Right ventricle myocardium inferior (tissue), 1 donor: ENCODE results near the gene GDPD5. TPM values are rescaled to one million over a fixed set of nuclear protein-coding genes. Genes with fewer than 3 reads are reported as not detected.

Experiments
- ATAC-seq: fragments of 200-7000 bp; cut with Tn5 transposase; one replicate; pipeline ENCODE4 v1.9.1; 2020; ENCODE audit warnings: mild to moderate bottlenecking, moderate library complexity
- DNase-seq: peaks from one replicate; pipeline ENCODE4 v3.0.0; 2021; ENCODE audit errors: missing footprints
- intact Hi-C: fragments of 100-400 bp; cut with DNase I; formaldehyde crosslinking; loops from one replicate; pipeline ENCODE4 v1.11.0; 2022
- total RNA-seq: library from RNA; stranded (reverse); fragmentation: NEBNext Ultra II Directional; extraction: Animal tissue kit (Norgen Biotek cat#: 25700); gene quantifications from one replicate; pipeline ENCODE4 v1.2.1, GENCODE V29; 2021
- donor health status: DM: no; HTN: yes; CAD: no; lungs with severe emphysema.

Gene GDPD5
- total RNA-seq, 1 donor from 2014 or later, result 7.7 TPM

GRCh38 chr11:75441804-75442132, 84.0 kb downstream of the GDPD5 start:
- DNase-seq (peak; percentile 56), ATAC-seq (peak; percentile 69)
- intact Hi-C loops, result no loop called here

- intact Hi-C loops, result no loop called here
- ATAC-seq, result no peak
- peak; percentile 60 for DNase-seq
Measured at GRCh38 chr11:75440960-75441803, 84.6 kb downstream of the GDPD5 start.

GRCh38 chr11:75439495-75440120, 86.1 kb downstream of the GDPD5 start:
- intact Hi-C loops, result no loop called here
- no peak for ATAC-seq
- DNase-seq, result no peak

- ATAC-seq, result no peak
- intact Hi-C loops, result no loop called here
- DNase-seq, result no peak
Measured at GRCh38 chr11:75439026-75439425, 86.7 kb downstream of the GDPD5 start.

GRCh38 chr11:75437966-75438659, 87.6 kb downstream of the GDPD5 start:
- intact Hi-C loops, result no loop called here
- peak; percentile 23 for DNase-seq
- no peak for ATAC-seq

GRCh38 chr11:75436806-75437205, 88.9 kb downstream of the GDPD5 start:
- intact Hi-C loops, result no loop called here
- DNase-seq (no peak), ATAC-seq (no peak)

- DNase-seq (no peak), ATAC-seq (no peak)
Measured at GRCh38 chr11:75435571-75435925, 90.2 kb downstream of the GDPD5 start.

GRCh38 chr11:75434886-75435570, 90.7 kb downstream of the GDPD5 start:
- DNase-seq, result no peak
- no peak for ATAC-seq

More at GRCh38 chr11:75435571-75435925, 90.2 kb downstream of the GDPD5 start:
- intact Hi-C loops, result no loop called here

GRCh38 chr11:75434051-75434450, 91.7 kb downstream of the GDPD5 start:
- DNase-seq (no peak), ATAC-seq (no peak)
- intact Hi-C loops, result no loop called here

More at GRCh38 chr11:75434886-75435570, 90.7 kb downstream of the GDPD5 start:
- intact Hi-C loops, result no loop called here

GRCh38 chr11:75433443-75433842, 92.3 kb downstream of the GDPD5 start:
- DNase-seq, result no peak
- intact Hi-C loops, result no loop called here

GRCh38 chr11:75432911-75433321, 92.8 kb downstream of the GDPD5 start, which contains the start of gene KLHL35:
Gene KLHL35, minus strand, starts transcription at chr11:75433203. Its CDS starts 2,574 bp downstream, at chr11:75430629.
- intact Hi-C loops, result no loop called here
- ATAC-seq (no peak), DNase-seq (no peak)

More at GRCh38 chr11:75433443-75433842, 92.3 kb downstream of the GDPD5 start:
- ATAC-seq, result no peak

- ATAC-seq (no peak), DNase-seq (no peak)
- intact Hi-C loops, result no loop called here
Measured at GRCh38 chr11:75431533-75432525, 93.9 kb downstream of the GDPD5 start.

GRCh38 chr11:75430714-75431532, 94.8 kb downstream of the GDPD5 start:
- DNase-seq, result no peak
- intact Hi-C loops, result no loop called here
- ATAC-seq, result no peak

- DNase-seq (peak; percentile 87), ATAC-seq (peak; percentile 37)
- intact Hi-C loops, result no loop called here
Measured at GRCh38 chr11:75429902-75430713, 95.6 kb downstream of the GDPD5 start.

GRCh38 chr11:75429641-75429901, 96.2 kb downstream of the GDPD5 start:
- intact Hi-C loops, result no loop called here
- ATAC-seq (no peak), DNase-seq (no peak)

GRCh38 chr11:75428989-75429640, 96.6 kb downstream of the GDPD5 start:
- intact Hi-C loops, result no loop called here
- no peak for ATAC-seq
- no peak for DNase-seq
